Measurements from ENCODE around the gene IL2RG.

DNA sequence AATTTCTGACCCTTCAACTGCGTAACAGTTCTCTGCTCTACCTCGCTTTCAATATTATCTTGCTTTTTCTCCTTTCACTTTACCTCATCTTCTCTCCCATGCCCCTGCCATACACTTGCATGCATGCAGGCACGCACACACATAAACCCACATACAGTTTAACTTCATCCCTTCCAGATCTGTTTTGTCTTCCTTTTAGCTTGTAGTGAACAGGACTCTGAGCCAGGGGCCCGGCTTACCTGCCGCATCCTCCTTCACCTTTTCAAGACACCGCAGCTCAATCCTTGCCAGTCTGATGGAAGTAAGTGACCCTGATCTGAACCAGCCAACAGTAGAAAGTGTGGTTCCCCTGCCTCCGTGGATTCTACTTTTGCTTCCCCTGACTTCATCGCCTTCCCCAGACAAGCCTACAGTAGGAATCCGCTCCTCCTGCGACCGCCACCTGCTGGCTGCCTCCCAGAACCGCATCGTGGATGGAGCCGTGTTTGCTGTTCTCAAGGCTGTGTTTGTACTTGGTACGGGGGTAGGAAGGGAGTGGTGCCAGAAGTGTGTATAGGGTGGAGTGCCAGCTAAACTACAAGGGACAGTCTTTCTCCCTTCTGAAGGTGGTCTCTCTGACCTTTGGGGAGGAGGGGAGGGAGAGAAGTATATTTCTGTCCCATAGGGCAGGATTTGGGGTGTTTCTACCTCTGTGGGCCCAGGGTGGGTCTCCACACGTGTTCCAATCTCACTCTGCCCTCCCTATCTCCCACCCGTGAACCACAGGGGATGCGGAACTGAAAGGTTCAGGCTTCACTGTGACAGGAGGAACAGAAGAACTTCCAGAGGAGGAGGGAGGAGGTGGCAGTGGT, 17.8 kb upstream of the IL2RG start:
- no peak for TF ChIP-seq MYC (IDR thresholded peaks at IDR 0.05; ENCODE audit: low read depth, low read length)
- TF ChIP-seq, protein P1, sequence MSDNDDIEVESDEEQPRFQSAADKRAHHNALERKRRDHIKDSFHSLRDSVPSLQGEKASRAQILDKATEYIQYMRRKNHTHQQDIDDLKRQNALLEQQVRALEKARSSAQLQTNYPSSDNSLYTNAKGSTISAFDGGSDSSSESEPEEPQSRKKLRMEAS (IDR thresholded peaks at IDR 0.05; ENCODE audit: low read depth, low read length) = peak; percentile 30; the same call in 1 of the 2 replicates

Measured in NB4 (cell line).